ENCODE measurements around the gene CROCC2.

Gene CROCC2

GRCh38 chr2:240903191-240904060, 2.7 kb upstream of the CROCC2 start:
- Histone ChIP-seq H3K27ac (ENCODE audit: insufficient read depth in 1 of 2, low read depth in 1 of 2, low read length in 2 of 2, poor library complexity in 1 of 2, severe bottlenecking in 2 of 2) (no peak overlapping the region), H3K4me3 (ENCODE audit: control insufficient read depth in 1 of 7, extremely low read depth in 1 of 7, insufficient read depth in 4 of 7, low read depth in 2 of 7, low read length in 6 of 7) (no peak overlapping the region), H3K36me3 (ENCODE audit: control insufficient read depth in 4 of 4, insufficient read depth in 4 of 4, low read length in 3 of 4) (no peaks in the 10 kb centered on the region), H3K9me3 (ENCODE audit: control extremely low read depth in 1 of 5, control insufficient read depth in 4 of 5, insufficient read depth in 2 of 5, low read depth in 1 of 5, low read length in 4 of 5) (peaks cover 0 to 5% (median 0%) of the 10 kb centered on the region in 5 experiments), H3K27me3 (replicated peaks in 2 of 5; ENCODE audit: control insufficient read depth in 4 of 5, insufficient read depth in 5 of 5, low read length in 4 of 5) (peaks cover 0 to 6% (median 0%) of the 10 kb centered on the region in 5 experiments), H3K4me1 (ENCODE audit: control extremely low read depth in 1 of 4, control insufficient read depth in 4 of 4, insufficient read depth in 4 of 4, low read length in 3 of 4) (peaks cover 0 to 12% (median 0%) of the 10 kb centered on the region in 4 experiments)
- POLR2A ChIA-PET = no interaction called here
- CTCF ChIA-PET = no interaction called here
- 95% methylated on average over 28 of the region's 34 CpGs for WGBS (ENCODE audit: insufficient coverage)
- DNase-seq = no peak

GRCh38 chr2:240904216-240905175, 1.6 kb upstream of the CROCC2 start:
- no peak for DNase-seq
- ChIA-PET CTCF (interaction anchor here (1.1 kb wide), 2 partner anchors 10 to 53 kb away, joined by 3 read pairs; no protein-coding TSS in a partner anchor), POLR2A (no interaction called here)
- no peak overlapping the region for H3K4me3 ChIP-seq (ENCODE audit: control insufficient read depth in 1 of 7, extremely low read depth in 1 of 7, insufficient read depth in 4 of 7, low read depth in 2 of 7, low read length in 6 of 7)
- H3K27ac ChIP-seq (ENCODE audit: insufficient read depth in 1 of 2, low read depth in 1 of 2, low read length in 2 of 2, poor library complexity in 1 of 2, severe bottlenecking in 2 of 2) = no peak overlapping the region
- no peaks in the 10 kb centered on the region for H3K36me3 ChIP-seq (ENCODE audit: control insufficient read depth in 4 of 4, insufficient read depth in 4 of 4, low read length in 3 of 4)
- WGBS (ENCODE audit: insufficient coverage) = 90% methylated on average over 17 of the region's 19 CpGs
- H3K27me3 ChIP-seq (replicated peaks in 2 of 5; ENCODE audit: control insufficient read depth in 4 of 5, insufficient read depth in 5 of 5, low read length in 4 of 5) = peaks cover 0 to 6% (median 0%) of the 10 kb centered on the region in 5 experiments
- peaks cover 0 to 5% (median 0%) of the 10 kb centered on the region in 5 experiments for H3K9me3 ChIP-seq (ENCODE audit: control extremely low read depth in 1 of 5, control insufficient read depth in 4 of 5, insufficient read depth in 2 of 5, low read depth in 1 of 5, low read length in 4 of 5)
- peaks cover 0 to 12% (median 0%) of the 10 kb centered on the region in 4 experiments for H3K4me1 ChIP-seq (ENCODE audit: control extremely low read depth in 1 of 4, control insufficient read depth in 4 of 4, insufficient read depth in 4 of 4, low read length in 3 of 4)

GRCh38 chr2:240905176-240905781, 857 bp upstream of the CROCC2 start:
- WGBS (ENCODE audit: insufficient coverage) = 77% methylated on average over 11 of the region's 13 CpGs
- no peak overlapping the region for H3K4me3 ChIP-seq (ENCODE audit: control insufficient read depth in 1 of 7, extremely low read depth in 1 of 7, insufficient read depth in 4 of 7, low read depth in 2 of 7, low read length in 6 of 7)
- H3K9me3 ChIP-seq (ENCODE audit: control extremely low read depth in 1 of 5, control insufficient read depth in 4 of 5, insufficient read depth in 2 of 5, low read depth in 1 of 5, low read length in 4 of 5) = peaks cover 0 to 5% (median 0%) of the 10 kb centered on the region in 5 experiments
- H3K36me3 ChIP-seq (ENCODE audit: control insufficient read depth in 4 of 4, insufficient read depth in 4 of 4, low read length in 3 of 4) = no peaks in the 10 kb centered on the region
- ChIA-PET CTCF (interaction anchor here (1.1 kb wide), 2 partner anchors 9 to 54 kb away, joined by 3 read pairs; no protein-coding TSS in a partner anchor), POLR2A (no interaction called here)
- peaks cover 0 to 12% (median 0%) of the 10 kb centered on the region in 4 experiments for H3K4me1 ChIP-seq (ENCODE audit: control extremely low read depth in 1 of 4, control insufficient read depth in 4 of 4, insufficient read depth in 4 of 4, low read length in 3 of 4)
- DNase-seq = peak; percentile 13 to 16 (median 16)
- peaks cover 0 to 6% (median 0%) of the 10 kb centered on the region in 5 experiments for H3K27me3 ChIP-seq (replicated peaks in 2 of 5; ENCODE audit: control insufficient read depth in 4 of 5, insufficient read depth in 5 of 5, low read length in 4 of 5)
- H3K27ac ChIP-seq (ENCODE audit: insufficient read depth in 1 of 2, low read depth in 1 of 2, low read length in 2 of 2, poor library complexity in 1 of 2, severe bottlenecking in 2 of 2) = no peak overlapping the region

- Histone ChIP-seq H3K27me3 (replicated peaks in 2 of 5; ENCODE audit: control insufficient read depth in 4 of 5, insufficient read depth in 5 of 5, low read length in 4 of 5) (peaks cover 0 to 9% (median 0%) of the 10 kb centered on the region in 5 experiments), H3K4me1 (ENCODE audit: control extremely low read depth in 1 of 4, control insufficient read depth in 4 of 4, insufficient read depth in 4 of 4, low read length in 3 of 4) (peaks cover 0 to 12% (median under 1%) of the 10 kb centered on the region in 4 experiments), H3K27ac (ENCODE audit: insufficient read depth in 1 of 2, low read depth in 1 of 2, low read length in 2 of 2, poor library complexity in 1 of 2, severe bottlenecking in 2 of 2) (no peak overlapping the region), H3K36me3 (ENCODE audit: control insufficient read depth in 4 of 4, insufficient read depth in 4 of 4, low read length in 3 of 4) (no peaks in the 10 kb centered on the region), H3K9me3 (ENCODE audit: control extremely low read depth in 1 of 5, control insufficient read depth in 4 of 5, insufficient read depth in 2 of 5, low read depth in 1 of 5, low read length in 4 of 5) (no peaks in the 10 kb centered on the region), H3K4me3 (ENCODE audit: control insufficient read depth in 1 of 7, extremely low read depth in 1 of 7, insufficient read depth in 4 of 7, low read depth in 2 of 7, low read length in 6 of 7) (no peak overlapping the region)
- ChIA-PET CTCF (no interaction called here), POLR2A (no interaction called here)
- WGBS (ENCODE audit: insufficient coverage) = 87% methylated on average over 20 of the region's 22 CpGs
- DNase-seq = no peak
Observed at GRCh38 chr2:240906911-240907590, 915 bp downstream of the CROCC2 start.

GRCh38 chr2:240909216-240909974, 3.3 kb downstream of the CROCC2 start:
- 88% methylated on average over 10 of the region's 17 CpGs for WGBS (ENCODE audit: insufficient coverage)
- no peak for DNase-seq
- H3K4me3 ChIP-seq (ENCODE audit: control insufficient read depth in 1 of 7, extremely low read depth in 1 of 7, insufficient read depth in 4 of 7, low read depth in 2 of 7, low read length in 6 of 7) = no peak overlapping the region
- H3K27ac ChIP-seq (ENCODE audit: insufficient read depth in 1 of 2, low read depth in 1 of 2, low read length in 2 of 2, poor library complexity in 1 of 2, severe bottlenecking in 2 of 2) = no peak overlapping the region
- CTCF ChIA-PET = interaction anchor here (1.2 kb wide), 1 partner anchor 58 kb away, joined by 4 read pairs; no protein-coding TSS in a partner anchor
- POLR2A ChIA-PET = no interaction called here
- no peaks in the 10 kb centered on the region for H3K9me3 ChIP-seq (ENCODE audit: control extremely low read depth in 1 of 5, control insufficient read depth in 4 of 5, insufficient read depth in 2 of 5, low read depth in 1 of 5, low read length in 4 of 5)
- no peaks in the 10 kb centered on the region for H3K36me3 ChIP-seq (ENCODE audit: control insufficient read depth in 4 of 4, insufficient read depth in 4 of 4, low read length in 3 of 4)
- peaks cover 0 to 12% (median 1%) of the 10 kb centered on the region in 4 experiments for H3K4me1 ChIP-seq (ENCODE audit: control extremely low read depth in 1 of 4, control insufficient read depth in 4 of 4, insufficient read depth in 4 of 4, low read length in 3 of 4)
- H3K27me3 ChIP-seq (replicated peaks in 2 of 5; ENCODE audit: control insufficient read depth in 4 of 5, insufficient read depth in 5 of 5, low read length in 4 of 5) = peaks cover 0 to 13% (median 0%) of the 10 kb centered on the region in 5 experiments
